H1 (cell line): Measurements from ENCODE around the gene PIK3CA. TPM values are rescaled to one million over a fixed set of nuclear protein-coding genes. Genes with fewer than 3 reads are reported as not detected.
"Not testable (repeated sequence)": the region's sequence is repeated elsewhere in the genome, so short reads cannot be mapped to it uniquely, and the experiment has no call there.

Experiments
- CTCF ChIA-PET: fragments of 300-600 bp; sonication (Branson Sonifier 250); formaldehyde crosslinking; loops from one replicate; lab custom pipeline; 2021; ENCODE audit not compliant: partially characterized antibody; lab: Charles Lee
- POLR2A ChIA-PET: fragments of 300-600 bp; sonication (Branson Sonifier 250); formaldehyde crosslinking; loops from one replicate; lab custom pipeline; 2021; ENCODE audit warnings: inconsistent platforms; ENCODE audit not compliant: partially characterized antibody; lab: Charles Lee
- DNase-seq, 2 experiments: peaks; one replicate each; pipeline versions ENCODE4 v3.0.0 to v3.0.0-alpha.2; 2010 to 2022; ENCODE audit warnings: low spot score in 2 of 2, low read depth in 1 of 2, mixed read lengths in 1 of 2
- FAIRE-seq: peaks from 2 replicates; lab custom pipeline; 2011; peaks lifted over from hg19 to GRCh38; lab: Jason Lieb, UNC
- H2AFZ ChIP-seq: 2 replicates; pipeline ENCODE4 v1.8.1; 2012; ENCODE audit warnings: low read length, inconsistent platforms
- H2AK5ac ChIP-seq: 2 replicates; pipeline ENCODE4 v1.6.1; 2013; ENCODE audit warnings: low read depth, low read length
- H2BK120ac ChIP-seq: replicated peaks from 2 replicates; pipeline ENCODE3; 2013; ENCODE audit warnings: low read depth, low read length, inconsistent platforms
- H2BK12ac ChIP-seq: 2 replicates; pipeline ENCODE4 v1.6.1; 2013; ENCODE audit warnings: low read depth, low read length
- H2BK15ac ChIP-seq: 2 replicates; pipeline ENCODE4 v1.6.1; 2013; ENCODE audit warnings: low read length
- H2BK20ac ChIP-seq: 2 replicates; pipeline ENCODE4 v1.6.1; 2013; ENCODE audit warnings: low read length
- H2BK5ac ChIP-seq: 2 replicates; pipeline ENCODE4 v1.6.1; 2013; ENCODE audit warnings: low read depth, low read length
- H3K14ac ChIP-seq: 2 replicates; pipeline ENCODE4 v1.6.1; 2013; ENCODE audit warnings: inconsistent platforms; ENCODE audit not compliant: insufficient read length
- H3K18ac ChIP-seq: 2 replicates; pipeline ENCODE4 v1.6.1; 2013; ENCODE audit warnings: low read length; ENCODE audit errors: extremely low read depth
- H3K23ac ChIP-seq: 2 replicates; pipeline ENCODE4 v1.6.1; 2013; ENCODE audit warnings: inconsistent platforms; ENCODE audit not compliant: insufficient read length
- H3K23me2 ChIP-seq: 2 replicates; pipeline ENCODE4 v1.6.1; 2013; ENCODE audit warnings: low read depth, low read length
- H3K27ac ChIP-seq: 2 replicates; pipeline ENCODE4 v1.6.1; 2011; ENCODE audit warnings: low read depth, low read length, inconsistent platforms
- H3K27me3 ChIP-seq, 4 experiments: replicated peaks in 1 of 4; 1 replicate in 1 of 4; 2 replicates in 3 of 4; pipeline versions ENCODE4 v1.6.1 to v1.8.1; 2011 to 2013; ENCODE audit warnings: low read length in 3 of 4, mild to moderate bottlenecking in 3 of 4, inconsistent platforms in 2 of 4, mixed read lengths in 2 of 4, moderate library complexity in 1 of 4; ENCODE audit not compliant: control insufficient read depth in 3 of 4, insufficient read depth in 3 of 4; ENCODE audit errors: extremely low read depth in 1 of 4
- H3K36me3 ChIP-seq, 4 experiments: 2 replicates each; pipeline versions ENCODE4 v1.6.1 to v1.8.1; 2011 to 2013; ENCODE audit warnings: mild to moderate bottlenecking in 4 of 4, low read length in 3 of 4, moderate library complexity in 2 of 4, control low read depth in 1 of 4, inconsistent platforms in 1 of 4; ENCODE audit not compliant: insufficient read depth in 4 of 4, control insufficient read depth in 2 of 4
- H3K4ac ChIP-seq: replicated peaks from 2 replicates; pipeline ENCODE3; 2013; ENCODE audit warnings: low read length, low read depth, mixed read lengths, inconsistent platforms; ENCODE audit not compliant: insufficient read length
- H3K4me1 ChIP-seq, 4 experiments: replicated peaks in 1 of 4; 1 replicate in 1 of 4; 2 replicates in 3 of 4; pipeline versions ENCODE4 v1.6.1 to v1.8.1; 2011 to 2013; ENCODE audit warnings: low read length in 3 of 4, inconsistent platforms in 2 of 4, mixed read lengths in 1 of 4; ENCODE audit not compliant: insufficient read depth in 4 of 4, control insufficient read depth in 3 of 4
- H3K4me2 ChIP-seq, 2 experiments: 2 replicates each; pipeline versions ENCODE4 v1.6.1 to v1.8.1; 2011 to 2013; ENCODE audit warnings: low read depth in 2 of 2, low read length in 2 of 2, control low read depth in 1 of 2, inconsistent platforms in 1 of 2, mild to moderate bottlenecking in 1 of 2; ENCODE audit not compliant: insufficient read depth in 1 of 2
- H3K4me3 ChIP-seq, 4 experiments: fragments of 200-600, 300-600 bp in 1 of 4; sonication (generic), shearing (Covaris generic), sonication (Bioruptor Twin) in 1 of 4; 2 replicates each; pipeline versions ENCODE4 v1.5.1 to v1.8.1; 2011 to 2016; ENCODE audit warnings: low read length in 4 of 4, low read depth in 3 of 4, control low read depth in 2 of 4, inconsistent platforms in 2 of 4, mild to moderate bottlenecking in 2 of 4, mixed read lengths in 1 of 4, moderate library complexity in 1 of 4; ENCODE audit not compliant: insufficient read depth in 2 of 4; ENCODE audit errors: extremely low read depth in 1 of 4
- H3K56ac ChIP-seq: replicated peaks from 2 replicates; pipeline ENCODE3; 2013; ENCODE audit warnings: low read depth, mild to moderate bottlenecking, mixed read lengths, low read length, inconsistent platforms; ENCODE audit not compliant: insufficient read length
- H3K79me1 ChIP-seq: 2 replicates; pipeline ENCODE4 v1.6.1; 2013; ENCODE audit warnings: low read depth, low read length, control low read depth
- H3K79me2 ChIP-seq, 2 experiments: 2 replicates each; pipeline versions ENCODE4 v1.6.1 to v1.8.1; 2012 to 2013; ENCODE audit warnings: low read length in 2 of 2, mild to moderate bottlenecking in 2 of 2, inconsistent platforms in 1 of 2; ENCODE audit not compliant: insufficient read depth in 2 of 2, control insufficient read depth in 1 of 2
- H3K9ac ChIP-seq, 4 experiments: replicated peaks in 1 of 4; 1 replicate in 1 of 4; 2 replicates in 3 of 4; pipeline versions ENCODE4 v1.6.1 to v1.8.1; 2011 to 2013; ENCODE audit warnings: low read depth in 3 of 4, low read length in 3 of 4, control low read depth in 2 of 4, mild to moderate bottlenecking in 2 of 4, moderate library complexity in 2 of 4, inconsistent platforms in 1 of 4; ENCODE audit errors: extremely low read depth in 1 of 4
- H3K9me3 ChIP-seq, 2 experiments: 2 replicates each; pipeline versions ENCODE4 v1.6.1 to v1.8.1; 2012 to 2013; ENCODE audit warnings: mild to moderate bottlenecking in 2 of 2, moderate library complexity in 2 of 2, control low read depth in 1 of 2, inconsistent platforms in 1 of 2, low read depth in 1 of 2, low read length in 1 of 2, mixed read lengths in 1 of 2; ENCODE audit not compliant: insufficient read depth in 2 of 2
- H4K20me1 ChIP-seq, 2 experiments: replicated peaks in 1 of 2; 2 replicates each; pipeline versions ENCODE3 to v1.8.1; 2011 to 2013; ENCODE audit warnings: inconsistent platforms in 2 of 2, low read length in 2 of 2, mild to moderate bottlenecking in 1 of 2; ENCODE audit not compliant: insufficient read depth in 2 of 2, control insufficient read depth in 1 of 2
- H4K5ac ChIP-seq: 2 replicates; pipeline ENCODE4 v1.6.1; 2013; ENCODE audit warnings: low read length, low read depth, mixed read lengths, inconsistent platforms; ENCODE audit not compliant: insufficient read length
- H4K8ac ChIP-seq: 2 replicates; pipeline ENCODE4 v1.8.0; 2013; ENCODE audit warnings: mild to moderate bottlenecking, moderate library complexity, low read length, inconsistent platforms; ENCODE audit not compliant: insufficient read depth; ENCODE audit errors: extremely low read depth
- H4K91ac ChIP-seq: replicated peaks from 2 replicates; pipeline ENCODE3; 2013; ENCODE audit warnings: low read length, mixed read lengths, inconsistent platforms; ENCODE audit not compliant: insufficient read length
- WGBS, 2 experiments: shearing (Covaris generic) in 1 of 2; methylation state at CpG; one replicate each; pipeline versions ENCODE4 v1.1.6 to v1.1.7; 2013 to 2015; ENCODE audit warnings: low lambda C conversion rate in 2 of 2, mixed read lengths in 2 of 2, inconsistent platforms in 1 of 2, low coverage in 1 of 2, missing lambda C conversion rate in 1 of 2; ENCODE audit not compliant: insufficient replicate concordance in 2 of 2, insufficient coverage in 1 of 2, insufficient read length in 1 of 2; ENCODE audit errors: extremely low coverage in 1 of 2, missing lambda C conversion rate in 1 of 2; 5-methylcytosine and 5-hydroxymethylcytosine counted together
- polyA plus RNA-seq, 7 experiments: library from polyadenylated mRNA; depleted of rRNA in 3 of 7; stranded (reverse) in 5 of 7; unstranded in 2 of 7; fragments of >200 nt in 5 of 7; fragments of 200-250 nt in 2 of 7; gene quantifications; 1 replicate in 5 of 7; 2 replicates in 1 of 7; 4 replicates in 1 of 7; pipeline versions ENCODE4 v1.2.1 to v1.2.3, GENCODE V29; 2011 to 2013; ENCODE audit warnings: missing spikeins in 2 of 7, mixed read lengths in 2 of 7
- total RNA-seq: library from RNA; stranded (reverse); fragmentation: NEBNext Ultra II Directional; extraction: Animal tissue kit (Norgen Biotek cat#: 25700); gene quantifications from 2 replicates; pipeline ENCODE4 v1.2.1, GENCODE V29; 2021

PIK3CA gene
- total and polyA plus RNA-seq, 2 of the 8 experiments (the other 6 are each of a cell fraction or from before 2014, with no cell fraction given) = 1.6 to 11.3 TPM

- H2AK5ac ChIP-seq, H3K4me2 ChIP-seq, POLR2A ChIA-PET, H3K18ac ChIP-seq, H3K23me2 ChIP-seq, H2BK5ac ChIP-seq, H3K14ac ChIP-seq, H2BK15ac ChIP-seq, H3K79me2 ChIP-seq, DNase-seq, H2BK12ac ChIP-seq, H3K36me3 ChIP-seq, H3K4me3 ChIP-seq, H4K20me1 ChIP-seq, H3K56ac ChIP-seq, H2BK120ac ChIP-seq, CTCF ChIA-PET, H3K9me3 ChIP-seq, H3K4me1 ChIP-seq, H2AFZ ChIP-seq, H3K27me3 ChIP-seq, FAIRE-seq, H3K9ac ChIP-seq, H4K5ac ChIP-seq, H3K23ac ChIP-seq, H4K8ac ChIP-seq, H2BK20ac ChIP-seq, H3K27ac ChIP-seq, H3K4ac ChIP-seq, H3K79me1 ChIP-seq, H4K91ac ChIP-seq: not testable (repeated sequence)
- WGBS, 2 experiments = 93% methylated on average over 9 of the region's 11 CpGs; no CpG with 5 or more reads in 1 of the 2 experiments
These were observed 109.6 kb downstream of the PIK3CA start for GRCh38 chr3:179257742-179258141.
